ENCODE measurements around the gene KIAA0040.
A peak's percentile ranks its signal among the peaks of the same experiment; 100 is the strongest.

The KIAA0040 gene

DNA sequence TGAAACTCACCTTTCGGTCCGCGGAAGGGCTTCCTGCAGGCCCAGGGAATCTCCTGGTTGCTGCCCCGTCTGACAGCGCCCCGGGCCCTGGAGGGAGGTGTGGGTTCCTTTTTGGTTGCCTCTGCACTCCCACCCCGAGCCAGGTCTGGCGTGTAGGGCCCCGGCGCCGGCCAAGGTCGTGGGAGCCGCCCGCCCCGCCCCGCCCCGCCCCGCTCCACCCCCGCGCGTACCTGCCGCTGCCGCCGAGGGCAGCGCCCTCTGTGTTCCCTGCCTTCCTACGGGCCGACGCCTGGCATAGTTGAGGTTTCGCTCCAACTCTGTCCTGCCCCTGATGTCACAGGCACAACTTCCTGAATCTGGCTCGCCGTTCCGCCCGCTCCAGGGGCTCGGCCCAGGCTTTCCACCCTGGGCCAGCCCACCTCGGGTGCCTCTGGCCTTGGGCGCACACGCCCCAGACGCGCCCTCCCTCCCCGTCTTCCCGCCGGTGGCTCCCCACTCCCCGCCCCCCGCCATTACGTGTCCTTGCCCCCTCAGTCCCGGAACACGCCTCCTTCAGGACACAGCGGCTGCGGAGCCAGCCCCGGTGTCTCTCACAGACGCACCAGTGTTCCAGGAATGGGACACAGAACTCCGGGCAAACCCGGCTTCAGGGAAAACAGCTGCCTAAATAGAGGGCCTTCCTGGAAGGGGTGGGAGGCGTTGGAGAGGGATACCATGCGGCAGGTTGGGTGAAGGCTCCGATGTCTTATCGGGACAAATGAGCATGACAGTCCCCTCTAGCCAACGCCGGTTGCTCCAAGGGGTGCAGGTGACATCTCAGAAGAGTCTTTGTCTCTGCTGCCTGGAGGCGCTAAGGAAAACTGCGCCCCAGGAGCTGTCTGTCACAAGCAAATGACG, at the start of gene KIAA0040:
Gene KIAA0040 (minus strand): TSS at position 147 of the 897 bp plus-strand sequence. CDS start 31,763 bp downstream, outside the sequence.
- TF ChIP-seq, protein P1, sequence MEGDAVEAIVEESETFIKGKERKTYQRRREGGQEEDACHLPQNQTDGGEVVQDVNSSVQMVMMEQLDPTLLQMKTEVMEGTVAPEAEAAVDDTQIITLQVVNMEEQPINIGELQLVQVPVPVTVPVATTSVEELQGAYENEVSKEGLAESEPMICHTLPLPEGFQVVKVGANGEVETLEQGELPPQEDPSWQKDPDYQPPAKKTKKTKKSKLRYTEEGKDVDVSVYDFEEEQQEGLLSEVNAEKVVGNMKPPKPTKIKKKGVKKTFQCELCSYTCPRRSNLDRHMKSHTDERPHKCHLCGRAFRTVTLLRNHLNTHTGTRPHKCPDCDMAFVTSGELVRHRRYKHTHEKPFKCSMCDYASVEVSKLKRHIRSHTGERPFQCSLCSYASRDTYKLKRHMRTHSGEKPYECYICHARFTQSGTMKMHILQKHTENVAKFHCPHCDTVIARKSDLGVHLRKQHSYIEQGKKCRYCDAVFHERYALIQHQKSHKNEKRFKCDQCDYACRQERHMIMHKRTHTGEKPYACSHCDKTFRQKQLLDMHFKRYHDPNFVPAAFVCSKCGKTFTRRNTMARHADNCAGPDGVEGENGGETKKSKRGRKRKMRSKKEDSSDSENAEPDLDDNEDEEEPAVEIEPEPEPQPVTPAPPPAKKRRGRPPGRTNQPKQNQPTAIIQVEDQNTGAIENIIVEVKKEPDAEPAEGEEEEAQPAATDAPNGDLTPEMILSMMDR (IDR thresholded peaks at IDR 0.05; ENCODE audit: insufficient read depth, low read depth, low read length, missing control alignments), result no peak
- peak; percentile 76 for DNase-seq (ENCODE audit: low read depth)

DNA sequence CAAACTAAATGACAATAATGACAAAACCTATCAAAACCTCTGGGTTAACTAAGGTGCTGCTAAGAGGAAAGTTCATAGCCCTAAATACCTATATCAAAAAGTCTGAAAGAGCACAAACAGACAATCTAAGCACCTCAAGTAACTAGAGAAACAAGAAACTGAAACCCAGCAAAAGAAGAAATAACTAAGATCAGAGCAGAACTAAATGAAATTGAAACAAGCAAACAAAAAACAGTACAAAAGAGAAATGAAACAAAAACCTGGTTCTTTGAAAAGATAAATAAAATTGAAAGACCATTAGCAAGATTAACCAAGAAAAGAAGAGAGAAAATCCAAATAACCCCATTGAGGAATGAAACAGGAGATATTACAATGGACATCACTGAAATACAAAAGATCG, 44.8 kb upstream of the KIAA0040 start:
- H3K4me3 ChIP-seq (ENCODE audit: low read length), result no peak overlapping the region
- TF ChIP-seq, protein P1 (IDR thresholded peaks at IDR 0.05; ENCODE audit: insufficient read depth, low read depth, low read length, missing control alignments), result no peak
- DNase-seq (ENCODE audit: low read depth), result no peak

More for the DNA sequence above, at the start of gene KIAA0040:
- H3K4me3 ChIP-seq (ENCODE audit: low read length), result peak within 1 kb of the TSS; percentile 63

DNA sequence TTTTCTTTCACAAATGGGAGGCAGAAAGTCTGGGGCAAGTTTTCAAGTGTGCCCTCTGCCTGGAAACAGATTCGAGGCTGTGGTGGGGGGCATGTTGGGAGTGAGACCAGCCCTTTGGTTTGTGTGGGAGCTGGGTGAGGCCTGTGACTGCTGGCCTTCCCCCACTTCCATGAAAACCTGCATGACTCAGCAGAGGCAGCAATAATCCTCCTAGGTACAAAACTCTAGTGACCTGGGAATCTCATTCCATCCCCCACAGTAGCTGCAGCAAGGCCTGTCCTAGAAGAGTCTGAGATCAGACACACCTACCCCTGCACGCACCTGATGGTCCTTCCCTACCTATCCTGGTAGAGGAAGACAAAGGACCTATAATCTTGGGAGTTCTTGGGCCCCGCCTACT, 42.1 kb upstream of the KIAA0040 start:
- TF ChIP-seq, protein P1 (IDR thresholded peaks at IDR 0.05; ENCODE audit: insufficient read depth, low read depth, low read length, missing control alignments), result no peak
- no peak overlapping the region for H3K4me3 ChIP-seq (ENCODE audit: low read length)
- no peak for DNase-seq (ENCODE audit: low read depth)

DNA sequence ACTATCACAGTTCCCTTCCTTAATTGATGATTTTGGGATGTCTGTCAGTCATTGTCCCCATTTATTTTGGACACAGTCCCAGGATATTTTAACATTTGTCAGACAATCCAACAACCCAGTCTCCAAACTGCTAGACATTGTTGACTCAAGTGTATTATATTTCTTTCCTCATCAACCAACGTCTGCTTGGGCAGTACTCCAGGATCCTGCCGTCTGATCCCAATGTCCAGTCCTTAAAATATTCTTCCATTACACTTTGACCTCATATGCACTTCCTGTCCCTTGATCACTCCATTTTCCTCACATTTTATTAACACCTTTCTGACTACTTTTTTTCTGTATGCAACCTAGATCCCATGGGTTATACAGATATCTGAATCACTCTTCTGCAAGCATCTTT, 39.8 kb upstream of the KIAA0040 start:
- TF ChIP-seq, protein P1 (IDR thresholded peaks at IDR 0.05; ENCODE audit: insufficient read depth, low read depth, low read length, missing control alignments), result no peak
- no peak for DNase-seq (ENCODE audit: low read depth)
- H3K4me3 ChIP-seq (ENCODE audit: low read length), result no peak overlapping the region

DNA sequence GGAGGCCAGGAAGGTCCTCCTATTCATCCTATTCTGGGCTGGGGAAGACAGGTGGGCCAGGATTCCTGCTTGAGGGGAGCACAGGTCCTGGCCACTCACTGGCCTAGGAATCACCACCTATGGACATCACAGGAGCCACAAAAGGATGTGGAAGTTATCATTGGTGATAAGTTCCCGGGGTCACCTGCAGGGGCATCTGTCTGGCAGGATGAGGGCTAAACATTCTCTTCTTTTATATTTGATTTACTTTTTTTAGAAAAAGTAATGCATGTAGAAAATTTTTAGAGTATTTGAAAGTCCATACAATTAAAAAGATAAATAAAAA, 33.2 kb upstream of the KIAA0040 start:
- TF ChIP-seq, protein P1 (IDR thresholded peaks at IDR 0.05; ENCODE audit: insufficient read depth, low read depth, low read length, missing control alignments), result no peak
- no peak overlapping the region for H3K4me3 ChIP-seq (ENCODE audit: low read length)
- DNase-seq (ENCODE audit: low read depth), result no peak

DNA sequence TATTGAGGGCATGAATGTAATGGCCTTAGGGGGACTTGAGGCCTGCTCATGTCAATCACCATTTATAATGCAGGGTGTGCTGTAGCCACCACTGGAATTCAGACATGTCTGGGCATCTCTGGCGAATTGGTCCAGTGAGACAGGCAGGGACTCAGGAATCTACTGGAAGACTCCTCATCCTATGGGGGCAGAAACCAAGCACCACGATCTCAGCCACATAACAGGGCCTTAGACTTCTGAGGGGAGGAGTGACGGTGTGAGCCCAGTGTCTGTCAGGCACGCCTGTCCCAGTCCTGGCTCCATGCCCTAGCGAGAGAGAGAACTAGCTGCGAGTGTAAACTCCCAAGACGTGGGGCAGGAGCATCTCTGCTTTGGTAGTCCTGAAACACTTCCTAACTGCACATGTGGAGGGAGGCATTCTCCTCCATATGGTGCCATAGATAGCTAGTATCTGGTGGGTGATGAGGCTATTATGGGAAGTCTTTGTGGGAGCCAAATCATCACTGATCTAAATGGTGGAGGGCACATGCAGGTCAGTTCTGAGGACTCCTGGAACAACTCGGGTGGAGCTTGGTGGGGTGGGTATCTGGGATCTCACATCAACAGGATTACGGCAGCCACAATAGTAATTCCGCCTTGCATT, 29.8 kb upstream of the KIAA0040 start:
- no peak overlapping the region for H3K4me3 ChIP-seq (ENCODE audit: low read length)
- peak; percentile 96 for DNase-seq (ENCODE audit: low read depth)
- TF ChIP-seq, protein P1 (IDR thresholded peaks at IDR 0.05; ENCODE audit: insufficient read depth, low read depth, low read length, missing control alignments), result no peak
